Measurements from ENCODE around the gene P2RY2. TPM values are rescaled to one million over a fixed set of nuclear protein-coding genes. Genes with fewer than 3 reads are reported as not detected.

P2RY2 gene
- total RNA-seq, 1 donor from 2014 or later: 0.96 TPM

DNA sequence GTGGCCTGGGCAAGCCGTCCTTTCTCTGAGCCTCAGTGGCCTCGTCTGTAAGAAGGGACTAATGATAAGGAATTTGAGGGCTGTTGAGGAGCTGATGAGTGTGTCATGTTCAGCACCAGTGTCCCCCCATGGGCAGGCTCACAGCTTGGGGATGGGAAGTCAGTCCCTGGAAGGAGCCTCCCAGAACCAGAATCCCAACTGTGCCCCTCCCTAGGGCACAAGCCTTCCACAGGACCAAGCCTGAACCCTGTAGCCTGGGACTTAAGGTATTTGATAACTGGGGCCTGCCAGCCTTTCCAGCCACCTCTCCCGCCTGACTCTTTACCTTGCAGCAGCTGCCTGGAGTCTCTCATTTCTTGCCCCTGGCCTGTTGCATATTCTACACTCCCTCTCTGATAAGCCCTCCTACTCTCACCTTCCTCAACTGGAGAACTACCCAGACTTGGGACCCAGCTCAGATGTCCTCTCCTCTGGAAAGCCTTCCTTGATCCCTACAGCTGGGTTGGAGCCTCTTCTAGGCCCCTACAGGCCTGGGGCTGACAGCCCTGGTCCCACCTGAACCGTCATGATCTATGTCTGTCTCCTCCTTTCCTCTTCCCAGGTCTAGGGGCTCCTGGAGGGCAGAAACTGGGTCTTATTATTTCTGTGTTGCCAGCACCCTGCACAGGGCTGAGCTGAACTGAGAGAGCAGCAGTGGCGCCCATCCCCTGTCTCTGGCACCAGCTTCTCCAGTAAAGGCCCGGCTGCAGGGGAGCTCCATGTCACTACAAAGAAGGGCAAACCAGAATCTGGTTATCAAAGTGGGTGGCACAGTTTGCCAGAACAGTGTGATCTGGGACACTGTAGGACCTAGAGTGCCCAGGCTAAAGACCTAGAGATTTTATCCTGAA, 1.6 kb downstream of the P2RY2 start:
- Mint-ChIP-seq H3K4me3 (ENCODE audit: low read depth) (peak overlapping the region; percentile 61), H3K27me3 (peaks cover 62% of the 10 kb centered on the region), H3K36me3 (ENCODE audit: insufficient read depth) (no peaks in the 10 kb centered on the region), H3K4me1 (ENCODE audit: low read depth) (peaks cover 8% of the 10 kb centered on the region), H3K27ac (no peak overlapping the region), H3K9me3 (ENCODE audit: low read depth) (no peaks in the 10 kb centered on the region)
- no peak for DNase-seq (ENCODE audit: low spot score, unreplicated experiment)
- TF ChIP-seq, protein P1, sequence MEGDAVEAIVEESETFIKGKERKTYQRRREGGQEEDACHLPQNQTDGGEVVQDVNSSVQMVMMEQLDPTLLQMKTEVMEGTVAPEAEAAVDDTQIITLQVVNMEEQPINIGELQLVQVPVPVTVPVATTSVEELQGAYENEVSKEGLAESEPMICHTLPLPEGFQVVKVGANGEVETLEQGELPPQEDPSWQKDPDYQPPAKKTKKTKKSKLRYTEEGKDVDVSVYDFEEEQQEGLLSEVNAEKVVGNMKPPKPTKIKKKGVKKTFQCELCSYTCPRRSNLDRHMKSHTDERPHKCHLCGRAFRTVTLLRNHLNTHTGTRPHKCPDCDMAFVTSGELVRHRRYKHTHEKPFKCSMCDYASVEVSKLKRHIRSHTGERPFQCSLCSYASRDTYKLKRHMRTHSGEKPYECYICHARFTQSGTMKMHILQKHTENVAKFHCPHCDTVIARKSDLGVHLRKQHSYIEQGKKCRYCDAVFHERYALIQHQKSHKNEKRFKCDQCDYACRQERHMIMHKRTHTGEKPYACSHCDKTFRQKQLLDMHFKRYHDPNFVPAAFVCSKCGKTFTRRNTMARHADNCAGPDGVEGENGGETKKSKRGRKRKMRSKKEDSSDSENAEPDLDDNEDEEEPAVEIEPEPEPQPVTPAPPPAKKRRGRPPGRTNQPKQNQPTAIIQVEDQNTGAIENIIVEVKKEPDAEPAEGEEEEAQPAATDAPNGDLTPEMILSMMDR (IDR thresholded peaks at IDR 0.05; ENCODE audit: unreplicated experiment): no peak

DNA sequence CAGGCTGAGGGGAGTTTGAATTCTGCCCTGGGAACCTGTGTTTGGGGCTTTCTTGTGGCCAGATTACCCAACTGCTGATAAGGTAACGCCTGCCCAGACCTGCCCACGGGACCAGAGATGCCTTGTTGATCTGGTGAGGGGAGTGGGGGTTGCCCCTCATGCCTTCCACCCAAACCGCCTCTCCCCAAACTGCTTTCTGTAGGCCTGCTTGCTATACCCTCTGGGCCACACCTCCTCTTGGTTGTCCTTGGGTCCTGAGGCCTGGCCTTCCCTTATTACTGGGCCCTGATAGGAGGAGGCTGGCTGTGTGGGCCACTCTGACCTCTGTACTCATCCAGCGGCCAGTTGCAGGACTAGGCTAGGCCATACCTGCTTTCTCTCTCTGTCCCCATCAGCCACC, 3.4 kb downstream of the P2RY2 start:
- Mint-ChIP-seq H3K9me3 (ENCODE audit: low read depth) (no peaks in the 10 kb centered on the region), H3K27me3 (peaks cover 59% of the 10 kb centered on the region), H3K4me1 (ENCODE audit: low read depth) (peaks cover 8% of the 10 kb centered on the region), H3K4me3 (ENCODE audit: low read depth) (no peak overlapping the region), H3K27ac (no peak overlapping the region), H3K36me3 (ENCODE audit: insufficient read depth) (no peaks in the 10 kb centered on the region)
- no peak for DNase-seq (ENCODE audit: low spot score, unreplicated experiment)
- TF ChIP-seq, protein P1 (IDR thresholded peaks at IDR 0.05; ENCODE audit: unreplicated experiment): no peak

GRCh38 chr11:73221996-73222395, 3.9 kb downstream of the P2RY2 start:
- TF ChIP-seq, protein P1 (IDR thresholded peaks at IDR 0.05; ENCODE audit: unreplicated experiment): no peak
- H3K27me3 Mint-ChIP-seq: peaks cover 59% of the 10 kb centered on the region
- no peak overlapping the region for H3K4me3 Mint-ChIP-seq (ENCODE audit: low read depth)
- H3K36me3 Mint-ChIP-seq (ENCODE audit: insufficient read depth): no peaks in the 10 kb centered on the region
- H3K9me3 Mint-ChIP-seq (ENCODE audit: low read depth): no peaks in the 10 kb centered on the region
- H3K27ac Mint-ChIP-seq: no peak overlapping the region
- peaks cover 9% of the 10 kb centered on the region for H3K4me1 Mint-ChIP-seq (ENCODE audit: low read depth)
- DNase-seq (ENCODE audit: low spot score, unreplicated experiment): no peak

DNA sequence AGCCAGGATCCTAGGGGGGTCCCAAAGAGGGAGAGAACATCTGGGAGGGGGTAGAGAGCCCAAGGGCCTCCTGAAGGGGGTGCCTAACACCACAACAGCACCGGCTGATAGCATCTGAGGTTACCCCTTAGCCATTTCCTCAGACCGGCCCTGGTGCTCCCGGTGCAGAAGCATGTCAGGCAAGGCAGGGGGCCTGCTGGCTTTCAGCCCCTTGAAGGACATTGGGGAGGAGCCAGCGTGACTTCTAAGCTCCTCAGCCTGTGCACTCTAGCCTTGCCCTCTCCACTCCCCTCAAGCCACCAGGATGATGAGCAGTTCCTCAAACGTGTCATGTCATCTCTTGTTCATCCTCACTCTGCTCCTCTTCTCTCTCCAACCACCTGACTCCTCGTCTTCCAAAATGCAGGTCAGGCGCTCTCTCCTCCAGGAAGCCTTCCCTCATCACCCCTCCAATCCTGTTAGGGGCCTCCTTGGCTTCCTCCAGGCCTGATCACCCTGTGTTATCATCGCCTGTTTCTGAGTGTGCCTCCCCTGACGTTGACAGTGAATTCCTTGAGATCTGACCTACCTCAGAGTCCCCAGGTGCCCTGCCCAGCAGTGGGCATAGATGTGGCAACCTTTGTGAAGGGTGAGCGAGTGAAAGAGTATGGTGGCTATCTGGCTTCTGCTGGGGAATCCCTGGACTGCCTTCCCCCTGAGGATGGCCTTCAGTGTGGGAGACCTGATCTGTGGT, 6.1 kb downstream of the P2RY2 start:
- no peak overlapping the region for H3K4me3 Mint-ChIP-seq (ENCODE audit: low read depth)
- DNase-seq (ENCODE audit: low spot score, unreplicated experiment): no peak

More for the DNA sequence above, 6.1 kb downstream of the P2RY2 start:
- Mint-ChIP-seq H3K27me3 (peaks cover 49% of the 10 kb centered on the region), H3K27ac (no peak overlapping the region), H3K9me3 (ENCODE audit: low read depth) (no peaks in the 10 kb centered on the region), H3K36me3 (ENCODE audit: insufficient read depth) (no peaks in the 10 kb centered on the region), H3K4me1 (ENCODE audit: low read depth) (peaks cover 17% of the 10 kb centered on the region)
- TF ChIP-seq, protein P1 (IDR thresholded peaks at IDR 0.05; ENCODE audit: unreplicated experiment): no peak

All from progenitor cell of endocrine pancreas (in vitro differentiated cells).